ENCODE results near the gene UTP14C.
"Not testable (repeated sequence)": the region's sequence is repeated elsewhere in the genome, so short reads cannot be mapped to it uniquely, and the experiment has no call there.

Gene UTP14C

GRCh38 chr13:52048516-52048915, 24.0 kb downstream of the UTP14C start:
- no peak for DNase-seq

- DNase-seq: no peak
Measured at GRCh38 chr13:52051400-52051799, 26.9 kb downstream of the UTP14C start.

- DNase-seq: no peak
Measured at GRCh38 chr13:52053460-52053859, 29.0 kb downstream of the UTP14C start.

GRCh38 chr13:52061064-52061463, 36.6 kb downstream of the UTP14C start:
- not testable (repeated sequence) for DNase-seq

GRCh38 chr13:52061587-52061986, 37.1 kb downstream of the UTP14C start:
- DNase-seq: no peak

GRCh38 chr13:52067237-52067636, 42.7 kb downstream of the UTP14C start:
- DNase-seq: no peak

GRCh38 chr13:52070929-52071523, 46.5 kb downstream of the UTP14C start:
- no peak for DNase-seq
